Right atrium auricular region (tissue), 2 donors: ENCODE results near the gene CEMIP. TPM values are rescaled to one million over a fixed set of nuclear protein-coding genes. Genes with fewer than 3 reads are reported as not detected.

Source experiments
- DNase-seq: peaks from one replicate; pipeline ENCODE4 v3.0.0-alpha.2; 2019; ENCODE audit warnings: low spot score
- H3K27ac ChIP-seq, 2 donors: fragments of 200-600 bp; sonication (generic); 1 replicate in 1 of 2; 2 replicates in 1 of 2; pipeline ENCODE4 v1.5.1; 2016 to 2019
- H3K27me3 ChIP-seq, 2 donors: fragments of 200-600 bp; sonication (generic); one replicate each; pipeline versions ENCODE4 v1.5.1 to v1.6.0; 2017 to 2019
- H3K36me3 ChIP-seq: fragments of 200-600 bp; sonication (generic); one replicate; pipeline ENCODE4 v1.5.1; 2016
- H3K4me1 ChIP-seq, 2 donors: fragments of 200-600 bp; sonication (generic); one replicate each; pipeline versions ENCODE4 v1.5.1 to v1.6.0; 2017 to 2019
- H3K4me3 ChIP-seq, 2 donors: fragments of 200-600 bp; sonication (generic); 1 replicate in 1 of 2; 2 replicates in 1 of 2; pipeline ENCODE4 v1.5.1; 2017 to 2019; ENCODE audit warnings: mild to moderate bottlenecking in 1 of 2, moderate library complexity in 1 of 2
- H3K9me3 ChIP-seq, 2 donors: fragments of 200-600 bp; sonication (generic); one replicate each; pipeline ENCODE4 v1.5.1; 2019
- CTCF ChIP-seq, 2 donors: fragments of 200-600 bp; sonication (generic); IDR thresholded peaks; one replicate each; pipeline ENCODE4 v1.5.1; 2019; ENCODE audit warnings: antibody characterized with exemption in 2 of 2
- total RNA-seq, 2 donors: library from RNA; depleted of rRNA; stranded (reverse); fragments of >200 nt; gene quantifications; one replicate each; pipeline ENCODE4 v1.1.0, GENCODE V29; 2016

Gene CEMIP
- total RNA-seq, 2 donors from 2014 or later, result 0.22 to 2.9 TPM

- Histone ChIP-seq H3K9me3 (no peaks in the 10 kb centered on the region), H3K4me3 (peak overlapping the region in 1 of 2 donors; percentile 50), H3K4me1 (peaks cover 0 to 40% of the 10 kb centered on the region in 2 donors), H3K27ac (no peak overlapping the region), H3K27me3 (no peaks in the 10 kb centered on the region), H3K36me3 (no peaks in the 10 kb centered on the region)
- DNase-seq, result no peak
- no peak for TF ChIP-seq CTCF (IDR thresholded peaks at IDR 0.05)
Observed at GRCh38 chr15:80780416-80781221, 1.4 kb downstream of the CEMIP start.

GRCh38 chr15:80783260-80783659, 4.1 kb downstream of the CEMIP start:
- no peak overlapping the region for H3K4me3 ChIP-seq
- H3K27me3 ChIP-seq, result no peaks in the 10 kb centered on the region
- H3K4me1 ChIP-seq, result peaks cover 0 to 25% of the 10 kb centered on the region in 2 donors
- TF ChIP-seq CTCF (IDR thresholded peaks at IDR 0.05), result no peak
- H3K27ac ChIP-seq, result no peak overlapping the region
- DNase-seq, result no peak
- no peaks in the 10 kb centered on the region for H3K9me3 ChIP-seq
- H3K36me3 ChIP-seq, result no peaks in the 10 kb centered on the region

GRCh38 chr15:80785335-80785734, 6.2 kb downstream of the CEMIP start:
- no peaks in the 10 kb centered on the region for H3K36me3 ChIP-seq

GRCh38 chr15:80785811-80786354, 6.7 kb downstream of the CEMIP start:
- no peaks in the 10 kb centered on the region for H3K4me1 ChIP-seq
- no peak overlapping the region for H3K27ac ChIP-seq
- no peak for TF ChIP-seq CTCF (IDR thresholded peaks at IDR 0.05)
- no peak for DNase-seq
- H3K27me3 ChIP-seq, result no peaks in the 10 kb centered on the region
- no peak overlapping the region for H3K4me3 ChIP-seq
- H3K9me3 ChIP-seq, result no peaks in the 10 kb centered on the region
- no peaks in the 10 kb centered on the region for H3K36me3 ChIP-seq

More at GRCh38 chr15:80785335-80785734, 6.2 kb downstream of the CEMIP start:
- Histone ChIP-seq H3K27me3 (no peaks in the 10 kb centered on the region), H3K4me1 (peaks cover 0 to 5% of the 10 kb centered on the region in 2 donors), H3K27ac (no peak overlapping the region), H3K9me3 (no peaks in the 10 kb centered on the region), H3K4me3 (no peak overlapping the region)
- TF ChIP-seq CTCF (IDR thresholded peaks at IDR 0.05), result no peak
- DNase-seq, result no peak

GRCh38 chr15:80787316-80787715, 8.1 kb downstream of the CEMIP start:
- Histone ChIP-seq H3K9me3 (no peaks in the 10 kb centered on the region), H3K4me3 (no peak overlapping the region), H3K27me3 (no peaks in the 10 kb centered on the region), H3K36me3 (no peaks in the 10 kb centered on the region), H3K27ac (no peak overlapping the region), H3K4me1 (no peaks in the 10 kb centered on the region)
- no peak for DNase-seq
- no peak for TF ChIP-seq CTCF (IDR thresholded peaks at IDR 0.05)
